HuH-7 (cell line): ENCODE data around the gene MYO5A.

Source experiments
- DNase-seq: peaks from one replicate; pipeline ENCODE4 v3.0.0; 2011; ENCODE audit warnings: low spot score

The MYO5A gene

GRCh38 chr15:52361975-52362494 is 166.6 kb downstream of the MYO5A start:
- DNase-seq = no peak

GRCh38 chr15:52361494-52361893 is 167.2 kb downstream of the MYO5A start:
- DNase-seq = no peak

DNA sequence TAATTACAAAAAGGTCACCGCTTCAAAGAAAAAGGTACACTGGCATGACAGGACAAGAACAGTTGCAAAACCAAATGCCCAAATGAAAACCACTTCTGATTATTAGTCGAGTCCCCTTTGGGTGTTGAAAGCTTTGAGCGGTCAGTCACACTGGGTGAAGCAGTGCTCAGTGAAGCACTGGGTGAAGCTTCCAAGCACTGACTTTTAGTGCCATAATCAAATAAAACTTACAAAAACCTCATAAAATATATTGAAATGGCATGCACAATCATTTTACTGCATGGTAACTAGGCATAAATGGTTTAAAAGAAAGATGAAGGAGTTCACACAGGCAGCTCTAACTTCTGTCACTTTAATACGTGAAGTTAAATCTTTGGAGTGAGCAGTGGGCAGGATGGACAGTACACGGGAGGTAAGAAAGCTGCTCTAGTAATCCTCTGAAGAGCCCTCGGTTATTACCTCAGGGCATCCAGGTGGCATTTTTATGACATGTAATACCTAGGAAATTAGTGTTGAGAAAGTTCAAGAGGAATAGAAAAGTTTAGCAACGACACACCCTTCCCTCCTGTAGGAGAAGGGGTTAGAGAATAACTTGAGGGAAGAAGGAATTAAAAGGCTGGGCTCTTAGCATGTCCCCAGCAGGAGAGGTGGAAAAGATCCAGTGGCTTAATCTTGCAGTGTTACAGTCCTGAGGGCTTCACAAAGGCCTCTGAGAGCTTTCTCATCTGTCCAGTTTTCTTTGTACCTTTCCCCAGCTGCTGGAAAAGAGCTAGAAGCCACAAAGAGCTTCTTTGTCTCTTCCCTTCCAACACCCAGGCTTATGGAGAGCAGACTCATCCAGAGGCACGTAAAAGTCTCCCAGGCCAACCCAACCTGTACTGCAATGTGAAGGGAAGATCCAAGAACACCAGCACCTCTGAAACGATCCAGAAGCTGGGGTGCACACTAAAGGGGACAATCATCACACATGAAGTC is 168.2 kb downstream of the MYO5A start:
- DNase-seq = no peak

DNA sequence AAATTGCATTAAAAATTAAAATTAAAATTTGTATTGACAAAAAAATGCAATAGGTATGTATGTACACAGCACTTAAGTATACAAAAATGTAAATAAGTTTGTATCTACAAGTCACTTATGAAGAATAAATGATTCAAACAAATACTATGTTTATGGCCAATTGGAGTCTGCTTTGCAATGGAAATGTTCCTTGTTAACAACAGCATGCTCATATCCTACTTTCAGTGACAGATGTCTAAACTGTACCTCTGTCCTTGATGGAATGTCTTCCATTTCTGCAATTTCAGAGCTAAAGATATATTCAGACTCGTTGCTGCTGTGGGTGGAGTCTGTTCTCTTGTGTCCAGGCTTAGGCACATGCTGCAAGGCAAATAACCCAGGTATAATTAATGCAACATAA is 169.0 kb downstream of the MYO5A start:
- no peak for DNase-seq

DNA sequence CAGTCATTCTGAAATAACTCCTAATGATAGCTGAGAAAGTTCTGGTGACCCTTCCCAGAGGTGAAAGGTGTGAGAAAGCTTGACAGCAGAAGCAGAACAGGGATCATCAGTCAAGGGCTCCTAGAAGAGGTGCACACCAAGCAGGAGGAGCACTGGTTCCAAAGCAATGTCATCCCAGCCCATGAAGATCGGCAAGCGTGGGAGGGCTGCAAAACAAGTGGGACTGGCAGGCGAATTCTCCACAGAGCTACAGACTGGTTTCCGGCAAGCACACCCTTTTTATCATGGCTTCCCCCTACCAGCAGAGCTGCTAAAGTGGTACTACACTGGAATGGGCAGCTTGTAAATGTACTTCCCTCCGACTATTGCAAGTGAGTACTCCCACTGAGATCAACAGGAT is 170.7 kb downstream of the MYO5A start:
- DNase-seq = no peak

GRCh38 chr15:52352086-52352485 is 176.6 kb downstream of the MYO5A start:
- no peak for DNase-seq

- no peak for DNase-seq
Observed at GRCh38 chr15:52351206-52351908, 177.3 kb downstream of the MYO5A start.

- no peak for DNase-seq
Observed at GRCh38 chr15:52350423-52350822, 178.3 kb downstream of the MYO5A start.

GRCh38 chr15:52349052-52349700 is 179.5 kb downstream of the MYO5A start:
- DNase-seq = no peak

GRCh38 chr15:52348056-52348745 is 180.5 kb downstream of the MYO5A start:
- DNase-seq = no peak

DNA sequence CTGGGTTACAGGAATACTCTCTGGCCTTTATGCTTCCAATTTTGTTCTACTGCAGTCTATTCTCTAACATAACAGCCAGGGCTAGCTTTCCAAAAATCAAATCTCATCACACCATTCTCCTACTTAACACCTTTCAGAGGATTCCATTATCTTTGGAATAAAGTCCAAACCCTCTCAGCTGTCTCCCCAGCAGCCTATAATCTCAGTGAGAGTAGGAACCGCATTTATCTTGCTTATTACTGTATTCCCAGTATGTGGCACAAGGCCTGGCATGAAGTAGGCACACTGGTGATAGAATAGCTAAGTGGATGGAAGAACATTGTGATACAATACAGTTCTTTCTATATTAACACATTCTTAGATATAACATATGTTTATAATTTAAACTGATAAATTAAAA is 184.1 kb downstream of the MYO5A start:
- no peak for DNase-seq

- no peak for DNase-seq
Observed at GRCh38 chr15:52343831-52344230, 184.8 kb downstream of the MYO5A start.

DNA sequence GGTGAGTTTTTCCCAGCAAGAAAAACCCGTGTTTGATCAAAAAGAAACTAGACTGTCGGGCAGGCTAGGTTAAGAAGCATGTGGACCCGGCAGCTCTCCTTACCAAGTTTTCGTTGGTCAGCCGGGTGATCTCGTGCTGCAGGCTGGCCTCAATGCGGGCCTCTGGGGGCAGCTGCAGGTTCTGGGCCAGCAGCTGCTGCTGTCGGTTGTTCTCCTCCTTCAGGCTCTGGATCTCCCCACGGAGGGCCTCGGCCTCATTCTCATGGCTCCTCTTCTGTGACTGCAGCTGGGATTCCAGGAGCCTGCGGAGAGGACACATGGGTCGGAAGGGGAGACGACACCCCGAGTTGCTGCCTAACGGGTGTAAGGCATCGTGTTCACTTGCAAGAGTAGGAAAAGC is 188.6 kb downstream of the MYO5A start:
- DNase-seq = no peak

DNA sequence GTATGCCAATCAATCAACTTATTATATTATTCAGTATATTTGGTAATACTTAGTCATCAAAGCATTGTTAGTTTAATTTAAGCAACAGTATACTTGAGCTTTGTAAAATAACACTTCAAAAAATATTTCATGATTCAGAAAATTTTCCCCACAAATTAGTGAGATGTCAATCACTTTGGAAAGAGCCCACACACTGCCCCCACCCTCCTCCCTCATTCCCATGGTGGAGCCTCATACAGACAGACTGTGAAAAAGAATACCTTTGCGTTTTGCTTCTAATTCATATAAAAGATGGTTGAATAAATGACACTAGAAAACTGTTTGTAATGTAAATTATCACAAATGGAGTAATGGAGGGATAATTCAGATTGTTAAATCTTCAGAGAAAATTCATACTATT is 189.8 kb downstream of the MYO5A start:
- no peak for DNase-seq

DNA sequence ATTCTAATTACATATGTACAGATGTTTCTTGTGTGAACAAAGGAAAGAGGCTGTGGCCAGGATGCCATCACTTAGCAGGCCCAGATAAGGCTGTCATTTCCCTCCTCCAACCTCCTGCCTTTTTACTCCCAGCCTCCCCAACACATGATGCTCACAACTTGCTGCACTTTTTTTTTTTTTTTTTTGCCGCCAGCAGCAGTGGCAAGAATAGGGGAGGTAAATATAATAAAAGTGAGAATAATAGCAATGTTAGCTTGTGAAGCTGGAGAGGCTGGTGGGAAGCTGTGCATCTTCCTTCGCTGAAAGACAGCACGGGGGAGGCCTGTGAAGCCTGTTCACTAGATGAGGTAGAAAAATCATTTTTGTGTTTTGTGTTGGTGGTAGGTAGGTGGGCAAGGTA is 190.6 kb downstream of the MYO5A start:
- DNase-seq = no peak

DNA sequence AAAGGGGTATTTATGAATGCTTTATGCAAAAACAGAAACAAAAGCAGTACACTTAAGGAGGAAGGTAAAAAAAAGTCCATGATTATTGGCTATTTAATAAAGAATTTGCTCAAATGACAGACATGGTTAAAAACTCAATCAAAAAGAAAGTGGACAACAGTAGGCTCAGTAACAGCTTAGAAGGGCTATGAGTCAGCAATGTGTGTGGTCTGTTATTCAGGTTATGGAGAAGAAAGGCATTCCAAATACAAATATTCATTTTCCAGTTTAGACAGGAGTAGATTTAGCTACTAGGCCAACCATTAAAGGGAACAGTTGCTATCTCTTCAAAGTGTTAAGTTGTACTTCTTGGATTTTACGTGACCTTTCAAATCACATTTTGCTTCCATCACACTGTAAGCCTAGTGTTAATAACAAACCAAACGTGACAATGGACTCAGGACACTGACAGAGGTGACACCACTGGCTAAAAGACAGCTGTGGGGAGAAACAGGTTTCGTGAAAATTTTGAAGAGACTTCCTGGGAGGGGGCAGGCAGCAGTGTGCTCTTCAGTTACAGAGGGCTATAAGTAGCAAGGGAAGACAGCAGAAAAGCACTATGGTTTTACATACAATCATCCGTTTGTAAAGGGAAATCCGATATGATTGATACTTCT is 191.4 kb downstream of the MYO5A start:
- DNase-seq = no peak

GRCh38 chr15:52336529-52336928 is 192.2 kb downstream of the MYO5A start:
- no peak for DNase-seq

DNA sequence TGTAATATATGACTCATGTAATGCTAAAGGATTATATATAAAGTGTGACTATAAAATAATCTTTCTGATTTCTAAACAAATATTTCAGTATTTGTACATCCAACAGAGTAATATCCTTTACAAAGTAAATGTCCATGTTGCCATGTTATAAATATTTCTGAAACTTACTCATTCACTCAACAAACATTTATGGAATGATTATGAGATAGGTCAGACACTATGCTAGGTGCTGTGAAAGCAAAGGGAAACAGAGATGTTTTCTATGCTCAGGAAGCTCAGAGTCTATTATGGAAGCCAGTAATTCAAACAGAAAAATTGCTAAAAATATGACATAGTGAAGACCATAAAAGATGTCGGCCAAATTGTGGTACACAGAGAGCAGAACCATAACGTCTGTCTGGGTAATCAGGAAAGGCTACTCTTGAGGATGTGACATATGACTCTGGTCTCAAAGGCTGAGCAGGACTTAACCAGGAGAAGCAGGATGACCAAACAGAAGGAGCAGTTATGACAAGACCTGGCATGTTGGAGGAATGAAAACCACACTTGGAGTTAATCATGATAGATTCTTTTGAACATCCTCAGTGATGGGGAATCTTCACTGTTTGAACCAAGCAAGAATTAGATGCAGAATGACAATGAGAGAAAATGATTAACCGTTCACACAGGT is 194.1 kb downstream of the MYO5A start:
- no peak for DNase-seq

- peak; percentile 48 for DNase-seq
Observed at GRCh38 chr15:52331490-52332240, 197.0 kb downstream of the MYO5A start.

GRCh38 chr15:52329987-52330386 is 198.7 kb downstream of the MYO5A start:
- DNase-seq = no peak
